ENCODE measurements around the gene ADAP1.

The ADAP1 gene

DNA sequence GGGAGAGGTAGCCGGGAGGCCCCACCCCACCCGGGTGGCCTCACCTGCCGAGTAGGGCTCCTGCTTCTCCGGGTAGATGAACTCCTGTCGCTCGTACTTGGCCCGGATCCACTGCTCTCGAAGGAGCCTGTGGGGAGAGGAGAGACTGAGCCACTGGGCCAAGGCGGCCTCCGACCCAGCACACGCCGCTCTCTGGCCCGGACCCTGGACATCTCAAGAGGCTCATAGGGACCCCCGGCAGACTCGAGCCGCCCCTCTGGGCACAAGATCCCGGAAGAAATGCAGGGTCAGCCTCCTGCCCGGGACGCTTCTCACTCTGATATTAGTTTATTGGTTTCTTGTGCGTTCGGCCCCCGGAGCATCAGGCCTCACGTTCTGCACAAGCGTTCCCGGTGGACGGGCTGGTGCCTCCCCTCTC, 34.5 kb downstream of the ADAP1 start:
- DNase-seq: no peak

DNA sequence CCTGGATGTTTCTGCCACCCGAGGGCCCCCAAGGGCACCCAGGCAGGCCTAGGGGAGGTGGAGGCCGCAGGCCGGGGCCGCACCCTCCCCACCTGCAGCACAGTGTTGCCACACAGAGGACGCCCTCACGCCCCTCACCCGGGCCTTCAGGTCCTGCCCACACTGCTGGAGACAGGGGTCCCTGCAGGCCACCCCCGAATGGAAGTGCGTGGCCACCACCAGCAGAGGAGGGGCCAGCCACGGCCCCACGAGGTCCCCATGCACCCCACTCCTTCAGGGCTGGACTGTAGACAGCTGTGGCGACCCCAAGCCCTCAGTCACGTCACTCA, 35.4 kb downstream of the ADAP1 start:
- DNase-seq: no peak

DNA sequence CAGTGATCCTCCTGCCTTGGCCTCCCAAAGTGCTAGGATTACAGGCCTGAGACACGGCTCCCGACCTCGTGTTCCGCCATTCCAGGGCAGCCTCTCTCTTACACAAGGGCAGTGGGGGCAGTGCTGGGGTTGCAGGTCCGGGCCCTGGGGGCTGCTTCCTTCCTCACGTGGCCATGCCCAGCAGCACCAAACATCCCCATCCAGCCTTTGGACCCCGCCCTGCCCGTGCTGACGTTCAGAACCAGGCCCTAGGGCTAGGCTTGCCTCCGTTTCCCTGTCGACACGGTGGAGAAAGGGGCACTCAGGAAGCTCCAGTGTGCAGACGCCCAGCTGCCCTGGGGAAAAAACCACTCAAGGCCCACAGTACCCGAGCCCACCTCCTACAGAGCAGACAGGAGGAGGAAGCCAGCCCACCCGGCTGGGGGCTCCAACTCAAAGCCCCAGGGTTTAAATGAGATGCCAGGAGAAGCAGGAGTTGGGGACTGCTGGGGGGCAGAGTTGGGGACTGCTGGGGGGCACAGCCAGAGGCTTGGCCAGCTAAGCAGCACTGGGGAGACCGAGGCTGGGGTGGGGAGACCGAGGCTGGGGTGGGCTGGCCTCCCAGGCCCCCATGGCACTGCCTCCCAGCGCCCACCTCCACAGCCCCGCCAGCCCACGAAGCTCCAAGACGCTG, 35.9 kb downstream of the ADAP1 start:
- DNase-seq: no peak

- DNase-seq: no peak
These were observed 36.4 kb downstream of the ADAP1 start for GRCh38 chr7:918118-918425.

DNA sequence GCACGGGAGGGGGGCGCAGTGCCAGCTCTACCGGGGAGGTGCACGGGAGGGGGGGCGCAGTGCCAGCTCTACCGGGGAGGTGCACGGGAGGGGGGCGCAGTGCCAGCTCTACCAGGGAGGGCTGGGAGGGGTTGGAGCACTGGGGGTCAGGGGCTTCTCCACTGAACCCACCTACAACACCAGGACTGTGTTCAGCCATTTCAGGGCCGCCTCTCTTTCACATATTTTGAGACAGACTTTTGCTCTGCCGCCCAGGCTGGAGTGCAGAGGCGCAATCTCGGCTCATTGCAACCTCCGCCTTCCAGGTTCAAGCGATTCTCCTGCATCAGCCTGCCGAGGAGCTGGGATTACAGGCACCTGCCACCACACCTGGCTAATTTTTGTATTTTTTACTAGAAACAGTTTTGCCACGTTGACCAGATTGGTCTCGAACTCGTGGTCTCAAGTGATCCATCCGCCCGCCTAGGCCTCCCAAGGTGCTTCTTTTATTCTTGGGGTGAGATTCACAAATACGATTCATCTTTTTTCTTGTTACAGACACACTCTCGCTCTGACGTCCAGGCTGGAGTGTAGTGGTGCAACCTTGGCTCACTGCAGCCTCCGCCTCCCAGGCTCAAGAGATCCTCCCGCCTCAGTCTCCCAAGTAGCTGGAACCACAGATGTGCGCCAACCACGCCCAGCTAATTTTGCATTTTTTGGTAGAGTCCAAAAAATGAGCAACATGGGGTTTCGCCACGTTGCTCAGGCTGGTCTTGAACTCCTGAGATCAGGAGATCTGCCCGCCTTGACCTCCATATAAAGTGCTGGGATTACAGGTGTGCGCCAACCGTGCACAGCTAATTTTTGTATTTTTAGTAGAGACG, 37.0 kb downstream of the ADAP1 start:
- DNase-seq: peak; percentile 20

- peak; percentile 38 for DNase-seq
These were observed 38.1 kb downstream of the ADAP1 start for GRCh38 chr7:916291-916941.

DNA sequence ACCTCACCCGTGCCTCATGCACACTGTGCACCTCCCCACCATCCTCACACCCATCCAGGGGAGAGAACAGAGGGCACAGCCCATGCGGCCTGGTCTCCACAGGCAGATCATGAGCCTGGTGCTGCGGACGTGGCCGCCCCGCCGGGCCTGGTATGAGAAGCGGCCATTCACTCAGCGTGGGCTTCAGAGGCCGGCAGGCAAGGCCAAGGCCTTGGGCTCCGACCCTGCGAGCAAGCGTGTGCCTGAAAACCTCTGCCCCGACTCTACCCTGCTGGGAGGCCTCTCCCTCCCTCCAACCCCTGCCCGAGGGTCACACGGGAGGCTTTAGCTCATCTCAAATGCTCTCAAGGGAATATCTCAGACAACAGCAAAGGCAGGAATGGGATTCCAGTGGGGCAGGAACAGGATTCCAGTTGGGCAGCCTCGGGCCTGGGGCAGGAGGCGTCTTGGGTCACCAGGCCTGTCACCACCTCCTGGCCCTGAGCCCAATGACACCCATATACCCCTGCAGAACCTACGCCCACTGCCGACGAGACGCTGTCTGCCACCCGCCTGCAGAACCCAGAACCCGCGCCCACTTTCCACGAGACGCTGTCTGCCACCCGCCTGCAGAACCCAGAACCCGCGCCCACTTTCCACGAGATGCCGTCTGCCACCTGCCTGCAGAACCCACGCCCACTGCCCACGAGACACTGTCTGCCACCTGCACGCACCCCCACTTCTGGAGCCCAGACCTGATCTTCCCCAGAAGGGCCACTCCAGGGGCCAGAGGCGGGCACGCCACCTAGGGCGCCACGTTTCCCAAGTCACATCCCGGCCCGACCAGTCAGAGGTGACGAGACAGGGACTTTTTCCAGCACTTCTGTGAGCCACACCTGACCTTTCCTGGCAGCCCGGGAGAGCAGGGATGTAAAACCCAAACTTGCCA, 38.9 kb downstream of the ADAP1 start:
- DNase-seq: peak; percentile 52

GRCh38 chr7:914521-915194, 39.8 kb downstream of the ADAP1 start:
- DNase-seq: peak; percentile 23

- no peak for DNase-seq
These were observed 40.6 kb downstream of the ADAP1 start for GRCh38 chr7:913736-914520.

- DNase-seq: no peak
These were observed 42.5 kb downstream of the ADAP1 start for GRCh38 chr7:911791-912480.

GRCh38 chr7:910931-911431, 43.5 kb downstream of the ADAP1 start:
- no peak for DNase-seq

GRCh38 chr7:910441-910861, 44.0 kb downstream of the ADAP1 start:
- DNase-seq: no peak

- peak; percentile 56 for DNase-seq
These were observed 44.8 kb downstream of the ADAP1 start for GRCh38 chr7:909358-910329.

DNA sequence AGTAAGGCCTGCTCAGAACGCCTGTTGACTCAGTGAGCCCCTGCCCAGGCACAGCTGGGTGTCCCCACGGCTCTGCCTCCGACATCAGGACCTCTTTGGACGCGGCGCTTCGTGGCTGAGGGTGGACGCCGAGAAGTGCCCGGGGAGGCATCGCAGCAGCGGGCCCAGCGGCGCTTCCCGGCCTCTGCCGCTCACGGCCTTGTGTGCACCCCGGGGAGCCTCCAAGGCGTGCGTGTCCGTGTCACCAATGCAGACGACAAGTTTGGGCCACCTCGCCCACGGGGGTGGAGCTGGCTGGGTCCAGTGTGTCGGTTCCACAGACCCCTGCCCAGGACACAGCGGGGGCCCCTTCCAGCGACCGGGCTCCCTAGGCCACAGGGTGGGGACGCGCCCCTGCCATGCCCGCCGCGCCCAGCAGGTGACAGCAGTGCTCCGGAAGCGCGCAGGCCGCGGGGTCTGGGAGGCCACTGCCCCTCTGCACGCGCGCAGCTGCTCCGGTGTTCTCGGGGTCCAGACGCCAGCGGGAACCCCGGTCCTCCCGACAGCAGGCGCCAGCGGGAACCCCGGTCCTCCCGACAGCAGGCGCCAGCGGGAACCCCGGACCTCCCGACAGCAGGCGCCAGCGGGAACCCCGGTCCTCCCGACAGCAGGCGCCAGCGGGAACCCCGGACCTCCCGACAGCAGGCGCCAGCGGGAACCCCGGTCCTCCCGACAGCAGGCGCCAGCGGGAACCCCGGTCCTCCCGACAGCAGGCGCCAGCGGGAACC, 45.7 kb downstream of the ADAP1 start:
- DNase-seq: peak; percentile 37

- DNase-seq: no peak
These were observed 46.3 kb downstream of the ADAP1 start for GRCh38 chr7:908159-908581.

DNA sequence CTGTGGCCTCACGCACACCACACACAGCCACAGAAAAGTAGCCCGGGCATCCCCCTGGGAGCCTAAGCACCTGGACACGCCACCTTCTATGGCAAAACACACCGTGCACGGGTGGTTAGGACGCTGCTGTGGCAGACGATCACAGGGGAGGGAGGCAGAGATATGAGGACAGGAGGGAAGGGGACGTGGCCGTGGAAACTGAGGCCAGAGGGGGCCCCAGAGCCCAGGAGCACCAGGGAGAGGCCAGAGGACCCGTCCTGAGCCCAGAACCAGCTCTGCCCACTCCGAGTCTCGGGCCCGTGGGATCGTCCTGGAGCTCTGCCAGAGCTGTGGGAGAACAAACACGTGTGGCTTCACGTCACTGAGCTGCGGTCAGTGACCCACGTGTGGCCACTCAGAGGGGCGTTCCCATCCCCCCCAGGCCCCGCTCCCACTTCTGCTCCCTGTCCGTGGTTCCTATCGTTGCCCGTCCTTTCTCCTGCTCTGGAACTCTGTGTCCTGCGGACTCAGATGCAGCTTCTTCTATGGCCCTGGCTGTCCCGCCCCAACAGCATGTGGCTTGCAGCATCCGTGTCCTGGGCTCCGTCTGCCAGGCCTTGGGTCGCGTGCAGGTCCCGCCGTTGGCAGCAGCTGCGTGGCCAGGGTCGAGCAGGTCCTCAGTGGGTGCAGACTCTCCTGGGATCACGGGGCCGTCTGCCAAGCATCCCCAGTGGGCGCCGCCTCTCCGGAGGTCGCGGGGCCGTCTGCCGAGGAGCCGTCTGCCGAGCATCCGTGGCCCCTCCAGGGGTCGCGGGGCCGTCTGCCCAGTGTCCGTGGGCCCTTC, 47.1 kb downstream of the ADAP1 start:
- no peak for DNase-seq

DNA sequence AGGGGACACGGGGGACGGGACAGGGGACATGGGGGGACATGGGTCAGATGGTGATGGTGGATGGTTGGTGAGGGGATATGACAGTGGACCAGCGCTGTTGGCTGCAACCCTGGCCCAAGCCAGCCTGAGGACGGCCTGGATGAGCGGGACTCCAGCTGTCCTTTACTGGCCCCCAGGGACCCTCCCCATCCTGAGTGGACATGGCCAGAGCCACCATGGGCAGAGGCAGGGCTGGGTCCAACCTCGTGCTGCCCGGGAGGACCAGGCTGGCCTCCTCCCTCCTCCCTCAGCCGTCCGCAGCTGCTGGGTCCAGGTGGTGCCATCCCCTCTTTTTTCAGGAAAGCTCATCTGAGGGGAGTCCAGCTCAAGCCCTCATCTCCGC, 47.7 kb downstream of the ADAP1 start:
- DNase-seq: no peak

- DNase-seq: no peak
These were observed 49.6 kb downstream of the ADAP1 start for GRCh38 chr7:904847-905246.

All from NCI-H2171 treated with DMSO at 0.1 percent for 48 hours (cell line).